HT1080 (cell line): Measurements from ENCODE around the gene ELP5. TPM values are rescaled to one million over a fixed set of nuclear protein-coding genes. Genes with fewer than 3 reads are reported as not detected.

ENCODE experiments used
- DNase-seq: peaks from one replicate; pipeline ENCODE4 v3.0.0-alpha.2; 2015; ENCODE audit warnings: low read depth
- total RNA-seq: library from RNA; depleted of rRNA; stranded (reverse); fragments of >200 nt; shearing (Covaris generic); gene quantifications from 2 replicates; pipeline ENCODE4 v1.2.3, GENCODE V29; 2014

ELP5 gene
- total RNA-seq, 1 experiment from 2014 or later, result 68.1 TPM

DNA sequence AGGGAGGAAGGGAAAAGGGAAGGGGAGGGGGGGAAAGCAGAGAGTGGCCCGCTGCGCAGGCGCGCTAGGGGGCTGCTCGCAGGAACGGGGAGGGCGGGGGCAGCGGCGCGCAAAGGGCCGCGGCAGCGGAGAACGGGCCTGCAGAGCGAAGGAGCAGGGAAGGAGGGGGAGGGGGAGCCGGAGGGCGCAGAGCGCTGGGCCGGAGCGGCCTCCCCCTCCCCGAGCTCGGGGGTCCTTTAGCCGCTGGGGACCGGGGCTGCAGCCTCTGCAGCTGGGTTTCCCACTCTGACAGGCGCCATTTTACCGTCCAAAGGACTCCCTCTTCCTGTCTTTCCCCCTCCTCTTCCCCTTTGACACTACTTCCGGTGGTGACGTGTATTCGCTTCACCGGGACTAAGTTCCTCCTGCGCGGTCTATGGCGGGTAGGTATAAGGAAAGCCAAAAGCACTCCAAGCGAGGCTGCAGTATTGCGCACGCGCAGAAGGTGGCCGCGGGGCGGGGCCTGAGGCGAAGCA, 297 bp upstream of the ELP5 start, which contains the start of gene CTDNEP1:
Gene CTDNEP1 (minus strand): TSS at position 74 of the 515 bp plus-strand sequence. CDS start 438 bp downstream, outside the sequence.
- DNase-seq, result peak; percentile 99

DNA sequence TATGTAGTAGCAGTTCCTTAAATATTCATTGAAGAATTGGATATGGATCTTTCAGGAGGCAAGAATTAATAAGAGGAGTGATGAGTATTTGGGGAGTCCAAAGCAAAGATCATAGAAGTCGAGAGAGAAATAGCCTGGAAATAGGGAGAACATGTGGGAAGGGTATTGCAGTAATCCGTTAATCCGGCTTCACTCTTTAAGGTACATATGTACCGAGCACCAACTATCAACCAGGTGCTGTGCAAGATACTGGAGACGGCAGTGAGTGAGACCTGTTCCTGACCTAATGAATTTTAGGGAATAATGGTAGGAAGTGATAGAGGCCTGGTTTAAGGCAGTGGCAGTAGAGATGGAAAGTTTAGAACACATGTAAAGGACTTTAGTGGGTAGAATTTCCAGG, 1.1 kb downstream of the ELP5 start:
- no peak for DNase-seq

DNA sequence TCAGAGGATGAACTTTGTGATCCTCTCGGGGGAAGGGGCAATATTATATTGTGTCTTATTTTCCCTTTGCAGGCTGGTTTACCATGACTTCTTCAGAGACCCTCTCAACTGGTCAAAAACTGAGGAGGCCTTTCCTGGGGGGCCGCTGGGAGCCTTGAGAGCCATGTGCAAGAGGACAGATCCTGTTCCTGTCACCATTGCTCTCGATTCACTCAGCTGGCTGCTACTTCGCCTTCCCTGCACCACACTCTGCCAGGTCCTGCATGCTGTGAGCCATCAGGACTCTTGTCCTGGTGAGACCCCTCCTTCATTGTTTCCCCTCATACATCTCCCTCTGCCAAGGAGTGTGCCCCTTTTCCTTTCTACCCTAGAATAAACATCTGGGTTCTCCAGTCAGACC, 2.5 kb downstream of the ELP5 start:
- DNase-seq, result no peak

DNA sequence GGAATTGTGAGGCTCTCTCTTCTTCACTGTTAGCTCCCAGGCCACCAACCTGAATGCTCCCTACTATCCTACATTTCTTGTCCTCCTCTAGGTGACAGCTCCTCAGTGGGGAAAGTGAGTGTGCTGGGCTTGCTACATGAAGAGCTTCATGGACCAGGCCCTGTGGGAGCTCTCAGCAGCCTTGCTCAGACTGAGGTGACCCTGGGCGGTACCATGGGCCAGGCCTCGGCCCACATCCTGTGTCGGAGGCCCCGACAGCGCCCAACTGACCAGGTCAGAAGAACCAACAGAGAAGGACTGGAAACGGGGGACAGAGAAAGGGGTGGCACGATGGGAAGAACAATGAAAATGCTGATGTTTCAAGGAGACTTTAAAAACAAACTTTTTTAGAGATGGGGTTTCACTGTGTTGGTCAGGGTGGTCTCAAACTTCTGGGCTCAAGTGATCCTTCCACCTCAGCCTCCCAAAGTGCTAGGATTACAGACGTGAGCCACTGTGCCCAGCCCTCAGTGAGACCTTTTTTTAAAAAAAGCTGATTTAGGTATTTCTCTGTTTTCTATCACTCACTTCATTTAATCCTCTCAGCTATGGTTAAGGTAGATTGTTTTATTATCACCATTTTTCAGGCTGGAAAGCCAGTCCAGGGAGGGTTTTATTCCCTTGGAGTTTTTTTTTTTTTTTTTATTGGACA, 4.9 kb downstream of the ELP5 start:
- DNase-seq, result no peak

DNA sequence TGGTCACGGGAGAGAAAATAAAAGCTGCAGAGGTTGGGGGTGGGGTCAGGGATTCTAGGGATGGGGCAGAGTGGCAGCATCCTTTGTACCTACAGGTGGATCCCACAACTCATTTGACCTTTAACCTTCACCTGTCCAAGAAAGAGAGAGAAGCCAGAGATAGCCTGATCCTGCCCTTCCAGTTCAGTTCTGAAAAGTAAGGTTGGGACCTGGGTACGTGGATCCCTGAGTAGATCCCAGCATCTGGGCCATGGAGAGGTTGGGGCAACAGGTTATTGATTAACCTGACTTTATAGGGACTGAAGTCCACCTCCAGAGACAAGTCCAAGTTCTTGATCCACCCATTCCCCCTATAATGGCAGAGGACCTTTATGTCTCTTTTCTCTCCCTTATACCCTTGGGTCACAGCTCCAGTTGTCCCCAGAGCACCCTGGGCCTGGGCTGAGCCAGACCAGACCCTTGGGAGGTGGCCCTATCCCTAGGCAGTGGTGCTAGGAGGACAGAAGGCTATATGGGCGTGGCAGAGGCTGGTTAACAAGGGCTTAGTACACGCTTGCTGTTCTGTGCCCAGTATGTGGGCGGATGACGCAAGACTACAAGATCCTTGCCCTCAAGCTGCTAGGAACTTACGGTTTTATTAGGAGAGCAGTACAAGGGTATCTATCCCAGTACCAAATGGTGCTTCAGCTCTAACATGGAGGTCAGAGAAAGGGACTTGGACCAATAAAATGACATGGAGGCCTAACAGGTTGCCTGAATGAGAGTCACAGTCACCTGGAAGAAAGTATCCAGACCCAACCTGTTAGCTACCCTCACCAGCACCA, 6.9 kb downstream of the ELP5 start:
- no peak for DNase-seq

DNA sequence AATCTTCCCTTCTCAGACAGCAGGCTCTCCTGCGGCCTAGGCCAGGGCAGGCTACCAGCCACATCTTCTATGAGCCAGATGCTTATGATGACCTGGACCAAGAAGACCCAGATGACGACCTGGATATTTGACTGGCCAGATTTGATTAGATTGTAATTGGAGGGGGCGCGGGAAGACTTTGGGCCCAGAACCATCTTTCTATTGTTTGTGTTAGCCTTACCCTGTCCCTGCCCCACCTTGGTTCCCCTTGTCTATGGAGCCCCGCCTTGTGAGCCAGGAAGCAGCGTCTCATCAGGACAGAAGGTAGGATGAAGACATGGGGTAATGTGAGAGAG, 7.5 kb downstream of the ELP5 start:
- no peak for DNase-seq

DNA sequence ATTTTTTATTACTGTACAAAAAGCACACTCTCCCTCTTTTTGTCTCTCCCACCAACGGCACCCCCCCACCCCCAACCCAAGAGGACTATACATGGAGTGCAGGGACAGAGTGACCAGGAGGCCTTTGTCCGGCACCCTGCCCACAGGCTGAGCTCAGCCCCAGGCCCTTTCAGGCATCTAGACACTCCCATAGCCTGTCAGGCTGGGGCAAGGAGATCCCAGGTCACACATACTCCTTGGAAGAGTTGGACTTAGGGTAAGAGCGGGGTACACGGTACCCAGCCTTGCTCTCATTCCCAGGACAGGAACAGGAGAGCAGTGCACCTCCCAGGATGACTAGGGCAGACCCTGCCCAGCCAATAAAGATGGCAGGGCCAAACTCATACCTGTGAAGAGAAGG, 8.1 kb downstream of the ELP5 start:
- DNase-seq, result no peak

DNA sequence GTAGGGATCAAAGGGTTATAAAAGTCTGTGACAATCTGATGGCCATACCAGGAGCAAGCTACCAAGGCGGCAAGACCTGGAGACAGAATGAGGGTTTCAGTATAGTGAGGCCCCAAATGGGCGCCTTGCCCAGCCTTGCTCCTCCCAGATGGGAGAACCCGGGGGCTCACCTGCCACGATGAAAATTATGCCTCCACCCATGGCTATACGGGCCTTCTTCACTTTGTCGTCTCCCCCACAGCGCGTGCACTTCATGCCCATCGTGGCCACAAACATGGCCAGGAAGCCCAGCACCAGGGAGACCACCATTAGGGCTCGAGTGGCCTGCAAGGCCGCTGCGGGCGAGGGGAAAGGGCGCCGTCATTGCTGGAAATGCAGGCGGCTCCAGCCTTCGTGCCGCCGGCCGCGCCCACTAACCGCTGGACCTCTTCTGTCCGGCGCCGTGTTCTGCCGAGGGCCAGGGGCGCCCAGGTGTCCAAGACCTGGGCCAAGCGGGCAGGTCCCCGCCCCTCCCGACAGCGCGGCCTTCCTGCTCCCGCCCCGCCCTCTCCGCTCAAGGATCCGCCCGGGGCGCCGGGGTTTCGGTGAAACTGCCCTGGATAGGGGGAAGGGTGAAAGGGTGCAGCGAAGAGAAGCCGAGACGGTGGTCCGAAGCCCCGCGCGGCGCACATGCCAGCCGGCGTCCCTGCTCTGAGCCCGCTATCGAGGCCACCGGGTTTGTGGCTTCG, 8.8 kb downstream of the ELP5 start:
- no peak for DNase-seq

DNA sequence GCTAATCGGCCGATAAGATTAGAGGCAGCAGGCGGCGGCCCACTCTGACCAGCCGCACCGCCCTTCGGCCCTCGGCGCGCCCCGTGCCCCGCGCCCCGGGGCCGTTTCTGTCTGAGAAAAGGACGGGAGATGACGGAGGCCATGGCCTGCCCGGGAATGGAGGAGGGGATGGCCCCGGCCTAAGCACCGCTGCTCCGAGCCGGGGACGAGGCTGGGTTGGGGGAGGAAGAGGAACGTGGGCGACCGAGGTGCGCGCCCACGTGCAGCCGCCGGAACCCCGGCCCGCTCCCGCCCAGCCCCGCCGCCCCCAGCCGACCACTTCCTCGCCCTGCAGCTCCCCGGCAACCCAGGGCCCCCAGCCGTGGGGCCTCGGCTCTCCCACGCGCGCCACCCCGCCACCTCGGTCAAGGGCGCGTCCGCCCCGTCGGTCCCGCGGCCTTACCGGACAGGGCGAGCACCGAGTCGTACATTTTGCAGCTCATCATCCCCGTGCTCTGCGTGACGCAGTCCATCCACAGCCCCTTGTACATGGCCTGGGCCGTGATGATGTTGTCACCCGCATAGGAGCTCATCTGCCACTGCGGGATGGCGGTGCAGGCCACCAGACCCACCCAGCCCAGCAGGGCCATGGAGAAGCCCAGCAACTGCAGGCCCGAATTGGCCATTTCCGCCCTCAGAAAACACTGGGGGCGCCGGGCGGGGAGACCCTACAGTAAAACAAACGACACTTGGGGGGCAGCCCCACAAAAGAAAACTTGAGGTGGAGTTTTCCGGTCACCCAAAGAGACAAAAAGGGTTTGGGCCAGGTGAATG, 9.6 kb downstream of the ELP5 start:
- no peak for DNase-seq

DNA sequence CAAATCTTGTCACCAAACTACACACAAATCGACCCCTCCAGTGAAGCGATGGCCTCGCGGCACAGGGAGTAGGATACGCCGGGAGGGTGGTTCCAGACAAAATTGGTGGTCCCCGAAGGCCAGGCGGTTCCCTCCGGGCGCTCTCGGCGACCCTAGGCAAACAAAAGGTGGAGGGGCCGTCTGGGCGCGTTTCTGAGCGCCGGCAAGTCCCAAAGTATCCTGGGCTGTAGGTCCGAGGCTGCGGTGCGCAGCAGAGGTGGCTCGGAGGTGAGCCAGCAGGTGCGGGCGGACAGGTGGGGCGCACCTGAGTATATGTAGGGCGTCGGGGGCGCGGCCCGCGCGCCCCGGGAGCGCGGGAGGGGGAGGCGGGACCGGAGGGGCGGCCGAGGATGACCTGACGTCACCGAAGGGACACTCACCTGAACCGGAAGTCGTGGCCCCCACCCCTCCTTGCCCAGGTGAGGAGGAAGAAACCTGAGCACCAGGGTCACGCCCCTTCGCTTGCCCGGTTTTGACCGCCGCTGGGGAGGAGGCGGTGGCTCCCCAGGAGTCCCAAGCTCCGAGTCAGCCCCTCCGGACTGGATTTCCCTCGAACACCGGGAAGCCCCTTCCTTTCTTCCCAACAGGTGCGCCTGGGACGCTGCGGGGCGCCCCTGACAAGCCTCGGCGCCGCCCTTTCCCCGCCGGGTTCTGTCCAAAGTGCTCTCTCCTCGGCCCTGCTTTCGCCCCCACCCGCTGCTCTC, 10.3 kb downstream of the ELP5 start, which contains the start of gene CLDN7:
Gene CLDN7 (minus strand): TSS at position 287 of the 743 bp plus-strand sequence. CDS start 435 bp downstream, outside the sequence.
- DNase-seq, result no peak

DNA sequence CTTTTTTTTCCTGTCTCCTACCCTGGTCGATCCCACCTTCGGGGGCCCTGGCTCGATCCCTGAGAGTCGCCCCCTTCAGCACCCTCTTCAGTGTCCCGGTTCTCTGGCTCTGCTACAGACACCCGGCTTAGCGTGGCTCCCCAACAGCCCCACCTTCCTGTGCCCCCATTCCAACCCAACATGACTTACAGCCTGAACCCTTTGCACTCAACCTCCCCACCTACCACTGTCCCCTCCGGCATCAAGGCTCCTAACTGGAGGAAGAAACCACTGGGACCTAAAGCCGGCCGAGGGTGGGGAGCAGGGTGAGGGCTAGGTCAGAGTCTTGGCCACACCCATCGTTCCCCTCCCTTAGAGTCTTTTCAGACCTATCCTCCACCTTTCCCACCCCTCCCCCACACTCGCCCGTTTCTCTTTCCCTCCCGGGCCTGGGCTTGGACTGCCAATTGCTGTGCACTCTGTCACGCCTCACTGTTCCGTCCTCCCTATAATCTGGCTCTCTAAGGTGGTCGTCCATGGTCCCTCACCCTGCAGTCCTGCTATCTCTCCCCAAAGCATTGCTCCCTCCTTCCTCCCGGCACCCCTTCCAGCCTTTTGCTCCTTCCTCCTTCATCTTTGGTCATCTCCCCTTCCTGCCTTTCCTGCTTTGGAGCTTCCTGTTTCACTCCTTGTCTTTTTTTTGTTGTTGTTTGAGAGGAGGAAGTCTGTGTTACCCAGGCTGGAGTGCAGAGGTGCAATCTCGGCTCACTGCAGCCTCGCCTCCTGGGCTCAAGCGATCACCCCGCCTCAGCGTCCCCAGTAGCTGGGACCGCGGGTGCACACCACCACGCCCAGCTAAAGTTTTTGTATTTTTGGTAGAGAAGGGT, 11.2 kb downstream of the ELP5 start:
- no peak for DNase-seq

DNA sequence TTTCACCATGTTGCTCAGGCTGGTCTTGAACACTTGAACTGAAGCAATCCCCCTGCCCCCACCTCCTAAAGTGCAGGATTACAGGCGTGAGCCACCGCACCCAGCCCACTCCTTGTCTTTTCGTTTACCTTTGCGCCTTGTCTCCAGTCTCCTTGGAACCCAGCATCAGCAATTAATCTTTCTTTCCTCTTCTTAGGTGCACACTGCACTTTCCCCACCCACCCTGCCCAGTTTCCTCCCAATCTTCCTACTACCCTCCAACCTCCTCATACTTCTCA, 11.7 kb downstream of the ELP5 start:
- DNase-seq, result no peak

DNA sequence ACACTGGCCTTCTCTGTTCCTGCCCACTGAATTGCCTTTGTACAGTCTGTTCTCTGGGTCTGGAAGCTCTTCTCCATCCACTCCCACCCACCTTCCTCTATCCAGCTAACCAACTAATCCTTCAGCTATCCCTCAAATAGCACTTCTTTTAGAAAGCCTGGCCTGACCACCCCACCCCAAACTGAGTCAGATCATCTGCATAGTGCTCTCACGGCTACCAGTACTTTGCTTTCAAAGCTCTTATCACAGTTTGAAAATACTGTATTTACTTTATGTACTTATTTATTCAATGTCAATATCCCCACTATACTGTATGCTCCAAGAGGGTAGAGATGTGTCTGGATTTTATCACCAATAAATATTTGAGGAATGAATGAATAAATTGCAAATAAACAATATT, 14.8 kb downstream of the ELP5 start:
- peak; percentile 17 for DNase-seq

DNA sequence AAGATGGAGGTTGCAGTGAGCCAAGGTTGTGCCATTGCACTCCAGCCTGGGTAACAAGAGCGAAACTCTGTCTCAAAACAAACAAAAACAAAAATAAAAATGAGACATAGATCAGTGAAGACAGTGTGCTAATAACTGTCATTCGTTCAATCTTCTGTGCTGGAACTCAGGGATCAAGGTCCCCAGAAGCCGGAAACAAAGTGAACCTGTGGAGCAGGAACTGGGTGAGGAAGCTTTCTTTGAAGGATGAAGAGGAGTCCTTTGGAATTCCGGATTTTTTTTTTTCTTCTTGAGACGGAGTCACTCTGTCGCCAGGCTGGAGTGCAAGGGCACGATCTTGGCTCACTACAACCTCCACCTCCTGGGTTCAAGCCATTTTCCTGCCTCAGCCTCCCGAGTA, 27.4 kb downstream of the ELP5 start:
- DNase-seq, result no peak

DNA sequence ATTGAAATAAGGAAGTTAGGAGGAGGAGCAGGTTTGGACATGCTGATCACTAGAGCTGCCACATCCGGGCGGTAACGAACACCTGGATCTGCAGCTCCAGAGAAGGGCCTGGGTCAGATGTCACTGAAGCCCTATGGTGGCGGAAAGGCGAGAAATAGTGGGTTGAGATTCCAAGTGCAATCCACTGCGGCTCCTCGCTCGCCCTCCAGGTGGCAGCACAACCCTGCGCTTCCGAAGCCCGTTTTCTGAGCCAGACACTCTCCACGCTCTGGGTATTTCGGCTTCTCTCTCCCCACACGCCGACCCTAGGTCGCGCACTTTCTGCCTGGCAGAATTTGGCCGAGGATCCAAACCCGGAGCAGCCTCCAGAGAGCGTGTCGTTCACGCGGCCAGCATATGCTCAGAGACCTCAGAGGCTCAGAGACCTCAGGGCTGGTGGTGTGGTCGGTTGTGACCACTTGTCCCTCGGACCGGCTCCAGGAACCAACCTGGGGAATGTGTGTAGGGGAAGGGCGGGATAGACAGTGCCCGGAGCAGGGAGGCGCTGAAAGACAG, 28.6 kb downstream of the ELP5 start:
- DNase-seq, result peak; percentile 78

DNA sequence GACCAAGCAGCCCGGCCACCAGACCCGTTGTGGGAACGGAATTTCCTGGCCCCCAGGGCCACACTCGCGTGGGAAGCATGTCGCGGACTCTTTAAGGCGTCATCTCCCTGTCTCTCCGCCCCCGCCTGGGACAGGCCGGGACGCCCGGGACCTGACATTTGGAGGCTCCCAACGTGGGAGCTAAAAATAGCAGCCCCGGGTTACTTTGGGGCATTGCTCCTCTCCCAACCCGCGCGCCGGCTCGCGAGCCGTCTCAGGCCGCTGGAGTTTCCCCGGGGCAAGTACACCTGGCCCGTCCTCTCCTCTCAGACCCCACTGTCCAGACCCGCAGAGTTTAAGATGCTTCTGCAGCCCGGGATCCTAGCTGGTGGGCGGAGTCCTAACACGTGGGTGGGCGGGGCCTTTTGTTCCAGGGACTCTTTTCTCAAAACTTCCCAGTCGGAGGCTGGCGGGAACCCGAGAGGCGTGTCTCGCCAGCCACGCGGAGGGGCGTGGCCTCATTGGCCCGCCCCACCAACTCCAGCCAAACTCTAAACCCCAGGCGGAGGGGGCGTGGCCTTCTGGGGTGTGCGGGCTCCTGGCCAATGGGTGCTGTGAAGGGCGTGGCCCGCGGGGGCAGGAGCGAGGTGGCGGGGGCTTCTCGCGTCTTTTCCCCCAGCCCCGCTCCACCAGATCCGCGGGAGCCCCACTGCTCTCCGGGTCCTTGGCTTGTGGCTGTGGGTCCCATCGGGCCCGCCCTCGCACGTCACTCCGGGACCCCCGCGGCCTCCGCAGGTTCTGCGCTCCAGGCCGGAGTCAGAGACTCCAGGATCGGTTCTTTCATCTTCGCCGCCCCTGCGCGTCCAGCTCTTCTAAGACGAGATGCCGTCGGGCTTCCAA, 29.3 kb downstream of the ELP5 start, which contains the start of gene SLC2A4:
Gene SLC2A4 (plus strand): TSS at position 645 of the 879 bp plus-strand sequence. CDS start 217 bp downstream, at position 862.
- DNase-seq, result peak; percentile 92

DNA sequence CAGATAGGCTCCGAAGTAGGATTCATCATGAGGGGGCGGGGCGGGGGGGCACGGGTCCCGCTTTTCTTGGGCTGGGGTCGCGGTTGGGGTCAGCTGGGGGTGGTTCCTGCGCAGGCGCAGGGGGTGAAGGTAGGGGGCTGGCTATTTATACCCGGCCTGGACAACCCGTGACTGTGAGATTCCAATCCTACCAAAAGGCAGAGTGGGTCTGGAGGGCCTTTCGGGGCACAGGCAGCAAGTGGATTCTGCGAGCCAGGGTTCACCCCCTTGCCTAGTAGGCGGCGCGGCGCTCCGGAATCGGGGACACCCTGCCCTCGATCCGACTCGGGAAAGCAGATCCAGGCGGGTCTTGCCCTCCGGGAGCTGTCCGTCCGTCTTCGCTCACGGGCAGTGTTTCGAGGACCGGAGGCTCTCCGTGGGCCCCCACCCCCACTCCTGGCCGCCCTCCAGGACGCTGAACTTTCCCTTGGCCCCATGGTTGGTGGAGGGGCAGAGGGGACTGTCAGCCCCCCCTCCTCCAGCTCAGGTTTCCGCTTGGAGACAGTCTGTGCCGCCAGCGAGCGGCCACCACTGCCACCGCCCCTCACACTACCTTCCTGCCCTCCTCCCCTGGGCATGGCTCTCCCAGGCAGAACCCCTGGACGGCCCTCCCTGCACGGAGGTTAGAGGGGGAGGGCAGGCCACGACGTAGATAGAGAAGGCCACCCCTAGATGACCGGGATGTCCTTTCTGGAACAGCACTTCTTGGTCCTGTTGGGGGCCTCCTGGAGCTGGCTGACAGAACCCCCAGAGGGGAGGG, 30.1 kb downstream of the ELP5 start:
- no peak for DNase-seq
